H1 (cell line): ENCODE data around the gene SLC38A8. TPM values are rescaled to one million over a fixed set of nuclear protein-coding genes. Genes with fewer than 3 reads are reported as not detected.

Experiments used
- polyA plus RNA-seq, 7 experiments: library from polyadenylated mRNA; depleted of rRNA in 3 of 7; stranded (reverse) in 5 of 7; unstranded in 2 of 7; fragments of >200 nt in 5 of 7; fragments of 200-250 nt in 2 of 7; gene quantifications; 1 replicate in 5 of 7; 2 replicates in 1 of 7; 4 replicates in 1 of 7; pipeline versions ENCODE4 v1.2.1 to v1.2.3, GENCODE V29; 2011 to 2013; ENCODE audit warnings: missing spikeins in 2 of 7, mixed read lengths in 2 of 7
- total RNA-seq: library from RNA; stranded (reverse); fragmentation: NEBNext Ultra II Directional; extraction: Animal tissue kit (Norgen Biotek cat#: 25700); gene quantifications from 2 replicates; pipeline ENCODE4 v1.2.1, GENCODE V29; 2021
- TF ChIP-seq, protein P1 (sequence below): IDR thresholded peaks from 2 replicates; pipeline ENCODE4 v1.6.1; 2012; ENCODE audit warnings: low read length, inconsistent platforms

SLC38A8 gene
- total and polyA plus RNA-seq, 2 of the 8 experiments (the other 6 are each of a cell fraction or from before 2014, with no cell fraction given), result 0.08 TPM; not detected in 1

DNA sequence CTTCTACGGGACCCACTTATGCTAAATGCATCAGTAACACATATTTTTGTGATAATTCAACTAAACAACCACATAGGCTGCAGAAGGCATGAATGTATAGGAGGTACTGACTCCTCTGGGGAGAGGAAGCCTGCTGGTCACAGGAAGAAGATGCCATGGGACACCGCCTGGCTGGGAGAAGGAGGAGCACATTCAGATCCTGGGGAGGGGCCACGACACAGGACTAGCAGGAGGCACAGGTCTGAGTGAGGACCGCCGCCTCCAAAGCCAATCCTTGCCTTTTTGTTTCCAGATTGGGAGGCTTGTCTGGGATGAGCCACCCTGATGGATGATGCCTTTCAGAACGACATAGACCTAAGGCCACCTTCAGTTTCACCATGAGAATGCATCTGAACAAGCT lies 39.5 kb upstream of the SLC38A8 start (continued):
- TF ChIP-seq, protein P1, sequence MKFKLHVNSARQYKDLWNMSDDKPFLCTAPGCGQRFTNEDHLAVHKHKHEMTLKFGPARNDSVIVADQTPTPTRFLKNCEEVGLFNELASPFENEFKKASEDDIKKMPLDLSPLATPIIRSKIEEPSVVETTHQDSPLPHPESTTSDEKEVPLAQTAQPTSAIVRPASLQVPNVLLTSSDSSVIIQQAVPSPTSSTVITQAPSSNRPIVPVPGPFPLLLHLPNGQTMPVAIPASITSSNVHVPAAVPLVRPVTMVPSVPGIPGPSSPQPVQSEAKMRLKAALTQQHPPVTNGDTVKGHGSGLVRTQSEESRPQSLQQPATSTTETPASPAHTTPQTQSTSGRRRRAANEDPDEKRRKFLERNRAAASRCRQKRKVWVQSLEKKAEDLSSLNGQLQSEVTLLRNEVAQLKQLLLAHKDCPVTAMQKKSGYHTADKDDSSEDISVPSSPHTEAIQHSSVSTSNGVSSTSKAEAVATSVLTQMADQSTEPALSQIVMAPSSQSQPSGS, result no peak
